GM18861 (cell line): ENCODE data around the gene RAP1B.

Source experiments
- ATAC-seq: cut with Tn5 transposase; IDR thresholded peaks from one replicate; pipeline ENCODE4 v1.9.1; 2021; ENCODE audit not compliant: unreplicated experiment

The RAP1B gene

GRCh38 chr12:68611094-68611805, 551 bp downstream of the RAP1B start:
- ATAC-seq = no peak

DNA sequence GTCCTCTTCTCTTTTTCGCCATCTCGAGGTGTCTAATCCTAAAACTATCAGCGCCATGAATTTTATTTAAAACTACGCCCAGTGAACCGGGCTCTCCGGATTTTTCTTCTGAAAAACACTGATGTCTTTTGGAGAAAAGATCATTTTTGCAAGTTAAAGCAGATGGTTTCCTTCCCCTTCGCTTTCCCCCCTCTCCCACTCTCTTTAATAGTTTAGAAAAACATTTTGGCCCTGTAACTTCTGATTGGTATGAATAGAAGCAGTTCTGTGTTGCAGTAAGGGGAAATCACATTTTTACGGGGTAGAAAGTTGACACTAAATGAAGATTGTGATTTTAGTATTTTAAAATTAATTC, 1.1 kb downstream of the RAP1B start:
- ATAC-seq = no peak

- ATAC-seq = no peak
Observed at GRCh38 chr12:68612202-68612601, 1.5 kb downstream of the RAP1B start.

DNA sequence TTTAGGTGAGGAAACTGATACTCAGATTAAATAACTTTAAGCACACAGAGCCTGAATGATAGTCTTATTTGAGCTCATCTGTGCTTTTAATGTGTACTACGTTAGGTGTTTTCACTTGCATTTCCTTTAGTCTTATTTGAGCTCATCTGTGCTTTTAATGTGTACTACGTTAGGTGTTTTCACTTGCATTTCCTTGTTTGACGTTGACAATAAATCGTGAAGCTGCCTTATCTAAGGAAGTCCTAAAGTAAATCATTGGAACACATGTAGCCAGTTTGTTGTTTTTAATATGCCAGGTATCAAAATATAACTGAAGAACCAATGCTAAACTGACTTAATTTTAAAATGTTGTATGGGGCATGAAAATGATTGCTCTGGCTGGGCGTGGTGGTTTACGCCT, 2.0 kb downstream of the RAP1B start:
- ATAC-seq = no peak

DNA sequence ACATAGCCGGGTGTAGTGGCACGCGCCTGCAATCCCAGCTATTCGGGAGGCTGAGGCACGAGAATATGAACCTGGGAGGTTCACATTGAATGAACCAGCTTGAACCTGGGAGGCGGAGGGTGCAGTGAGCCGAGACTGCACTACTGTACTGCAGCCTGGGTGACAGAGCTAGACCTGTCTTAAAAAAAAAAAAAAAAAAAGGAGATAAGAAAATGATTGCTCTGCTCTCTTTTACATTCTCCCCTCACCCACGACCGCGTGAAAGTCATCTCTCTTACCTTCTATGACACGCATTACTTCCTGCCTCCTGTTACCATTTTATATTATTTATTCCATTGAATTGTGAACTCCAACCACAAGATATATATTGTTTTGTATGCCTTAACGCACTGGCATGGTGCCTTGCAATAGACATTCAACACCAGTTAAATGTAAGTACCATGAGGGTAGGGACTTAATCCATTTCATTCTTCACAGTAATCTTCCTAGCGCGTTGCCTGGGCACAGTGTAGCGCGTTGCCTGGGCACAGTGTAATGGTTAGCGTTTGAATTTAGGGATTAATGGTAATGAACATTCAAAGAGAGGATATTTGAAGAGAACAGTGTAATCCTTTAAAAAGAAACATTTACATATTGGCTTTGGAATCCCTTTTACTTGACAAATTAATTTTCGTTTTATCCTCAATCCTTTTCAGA, 2.7 kb downstream of the RAP1B start:
- ATAC-seq = no peak

DNA sequence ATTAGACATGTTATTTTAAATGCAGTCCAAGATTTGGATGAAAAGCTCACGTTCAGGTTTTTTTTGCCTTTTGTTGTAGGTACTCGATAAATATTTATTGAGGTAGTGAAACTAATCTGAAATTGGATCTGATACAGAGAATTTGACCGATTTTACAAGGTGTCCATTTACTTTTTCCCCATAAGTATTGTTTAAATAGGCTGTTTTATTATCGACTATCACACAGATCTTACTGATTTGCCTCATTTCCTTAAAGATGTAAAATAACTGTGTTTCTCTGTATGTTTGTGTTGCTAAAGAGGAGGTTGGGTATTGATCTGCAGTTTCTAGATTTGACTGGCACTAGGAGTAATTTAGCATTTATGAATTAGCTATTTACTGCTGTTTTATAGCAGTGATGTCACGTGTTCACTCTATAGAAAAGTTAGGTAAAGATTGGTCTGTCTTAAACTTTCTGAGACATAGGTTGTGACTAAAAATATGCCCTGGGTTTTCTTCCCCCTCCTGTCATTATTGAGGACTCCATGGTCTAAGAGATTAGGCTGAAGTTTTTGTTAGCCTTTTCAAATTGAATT, 3.5 kb downstream of the RAP1B start:
- ATAC-seq = no peak

DNA sequence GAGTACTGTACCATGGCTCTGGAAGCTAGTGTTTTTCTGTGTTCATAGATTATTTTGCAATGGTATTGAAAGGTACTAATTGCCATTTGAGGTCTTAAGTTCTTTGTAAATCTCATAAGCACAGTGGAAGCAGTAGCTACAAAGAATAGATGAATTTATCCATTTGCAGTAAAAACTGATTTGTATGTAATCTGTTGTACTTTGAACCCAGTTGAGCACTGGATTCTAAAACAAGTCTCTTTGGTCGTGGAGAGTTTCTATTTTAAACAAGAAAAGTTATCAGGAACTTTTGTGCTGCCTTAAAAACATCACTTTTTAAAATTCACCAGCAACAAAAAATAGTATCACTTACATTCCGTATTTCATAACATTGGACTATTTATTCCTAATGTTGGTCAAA, 4.1 kb downstream of the RAP1B start:
- ATAC-seq = no peak

DNA sequence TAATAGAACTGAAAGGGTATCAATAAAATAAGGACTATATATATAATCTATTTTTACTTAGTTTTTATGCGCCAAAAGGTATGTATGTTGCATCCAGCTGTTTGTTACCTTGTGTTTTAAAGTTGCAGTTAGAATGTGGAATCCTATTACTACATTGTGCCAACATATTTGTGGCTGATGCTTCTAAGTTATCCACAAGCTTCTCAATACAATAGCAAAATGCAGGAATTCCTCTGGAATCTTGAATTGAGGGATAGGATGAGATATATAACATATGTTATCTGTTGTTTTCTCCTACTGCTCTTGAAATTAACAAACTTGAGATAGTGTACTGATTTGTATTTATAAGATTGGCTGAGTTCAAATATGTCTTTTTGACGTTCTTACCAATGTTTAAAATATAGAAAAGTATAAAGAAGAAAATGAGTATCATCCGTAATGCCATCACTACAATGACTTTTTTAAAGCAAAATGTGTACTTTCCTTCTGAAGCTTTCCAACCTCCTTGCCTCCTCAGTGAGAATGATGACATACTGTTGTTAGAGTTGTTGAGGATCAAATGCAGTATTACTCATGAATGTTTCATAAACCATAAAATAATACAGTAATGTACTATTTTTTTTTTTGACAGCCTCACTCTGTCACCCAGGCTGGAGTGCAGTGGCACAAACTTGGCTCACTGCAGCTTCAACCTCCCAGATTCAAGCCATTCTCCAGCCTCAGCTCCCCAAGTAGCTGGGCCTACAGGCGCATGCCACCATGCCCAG, 6.6 kb downstream of the RAP1B start:
- ATAC-seq = no peak

GRCh38 chr12:68619541-68619940, 8.8 kb downstream of the RAP1B start:
- ATAC-seq = no peak

- no peak for ATAC-seq
Observed at GRCh38 chr12:68620519-68621471, 10.1 kb downstream of the RAP1B start.

DNA sequence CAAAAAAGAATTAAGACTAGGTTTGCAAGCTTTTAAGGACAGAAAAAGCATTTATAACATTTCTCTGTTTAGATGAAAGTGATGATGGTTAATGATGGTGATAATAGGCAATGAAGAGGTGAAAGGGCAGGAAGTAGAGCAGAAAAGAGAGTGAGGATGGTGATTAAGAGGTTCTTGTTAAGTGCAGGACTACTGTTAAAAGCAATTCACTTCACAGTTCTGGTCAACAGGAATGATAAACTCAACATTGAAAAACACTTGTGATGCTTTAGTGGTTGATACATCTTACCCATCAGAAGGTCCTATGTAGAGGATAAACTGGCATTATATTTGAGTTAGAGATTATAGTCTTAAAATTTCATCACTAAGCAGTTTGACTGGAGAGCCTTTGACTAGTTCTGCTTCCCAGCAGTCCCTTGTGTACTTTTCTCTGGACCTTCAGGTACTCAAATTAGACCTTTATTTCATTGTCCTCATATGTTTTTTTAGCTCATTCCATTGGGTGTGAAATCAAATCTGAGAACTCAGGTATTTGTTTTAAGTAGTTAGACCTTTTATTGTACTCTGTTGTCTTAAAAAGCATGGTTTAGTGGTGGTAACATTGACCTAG, 10.9 kb downstream of the RAP1B start:
- no peak for ATAC-seq

DNA sequence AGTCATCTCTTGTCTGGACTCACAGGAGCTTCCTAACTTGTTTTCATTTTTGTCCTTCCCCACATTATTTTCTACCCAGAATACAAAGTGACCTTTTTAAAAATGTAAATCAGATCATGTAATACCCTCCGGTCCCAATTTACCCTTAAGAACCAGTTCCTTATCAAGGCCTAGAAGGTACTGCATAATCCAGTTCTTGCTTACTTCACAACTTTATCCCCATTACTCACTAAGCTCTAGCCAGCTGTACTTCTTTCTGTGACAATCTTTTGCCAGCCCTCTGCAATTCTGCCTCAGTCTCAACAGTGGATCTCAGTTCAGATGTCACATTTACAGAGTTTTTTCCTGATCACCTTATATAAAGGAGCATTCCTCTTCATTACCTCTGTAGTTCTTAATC, 11.6 kb downstream of the RAP1B start:
- ATAC-seq = no peak

GRCh38 chr12:68623059-68623458, 12.4 kb downstream of the RAP1B start:
- no peak for ATAC-seq

- no peak for ATAC-seq
Observed at GRCh38 chr12:68623984-68624383, 13.3 kb downstream of the RAP1B start.

- no peak for ATAC-seq
Observed at GRCh38 chr12:68624933-68625332, 14.2 kb downstream of the RAP1B start.

GRCh38 chr12:68627673-68628319, 17.1 kb downstream of the RAP1B start:
- no peak for ATAC-seq

DNA sequence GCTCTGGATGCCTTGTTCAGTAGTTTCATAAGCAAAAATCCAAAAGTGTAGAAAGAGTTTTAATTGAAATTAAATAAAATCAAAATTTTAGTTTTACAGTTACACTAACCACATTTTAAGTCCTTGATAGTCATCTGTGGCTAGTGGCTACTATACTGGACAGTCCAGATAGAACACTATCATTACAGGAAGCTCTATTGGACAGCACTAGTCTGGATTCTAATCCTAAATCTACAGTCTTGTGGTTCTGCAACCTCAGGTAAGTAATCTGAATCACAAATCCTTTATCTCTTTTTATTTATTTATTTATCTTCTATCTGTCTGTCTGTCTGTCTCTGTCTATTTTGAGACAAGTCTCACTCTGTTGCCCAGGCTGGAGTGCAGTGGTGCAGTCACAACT, 18.0 kb downstream of the RAP1B start:
- no peak for ATAC-seq

GRCh38 chr12:68630050-68630449, 19.4 kb downstream of the RAP1B start:
- ATAC-seq = no peak

GRCh38 chr12:68630598-68630997, 19.9 kb downstream of the RAP1B start:
- ATAC-seq = no peak

GRCh38 chr12:68631227-68631626, 20.5 kb downstream of the RAP1B start:
- no peak for ATAC-seq
